Stimulated activated CD4-positive, alpha-beta T cell treated with anti-CD3 and anti-CD28 coated beads, TNF-alpha, amount 100 ng/mL, for 4 hours (primary cell): Measurements from ENCODE around the gene KRTAP10-1.
"Not testable (repeated sequence)": the region's sequence is repeated elsewhere in the genome, so short reads cannot be mapped to it uniquely, and the experiment has no call there.

Experiments used
- DNase-seq, 3 experiments: peaks; one replicate each; pipeline ENCODE4 v3.0.0-alpha.2; 2020; ENCODE audit warnings: low read depth in 3 of 3

Gene KRTAP10-1

GRCh38 chr21:44571296-44571695 lies 31.3 kb upstream of the KRTAP10-1 start:
- no peak for DNase-seq

- no peak for DNase-seq
Observed at GRCh38 chr21:44569861-44570517, 30.0 kb upstream of the KRTAP10-1 start.

GRCh38 chr21:44568667-44569556 lies 28.9 kb upstream of the KRTAP10-1 start:
- no peak for DNase-seq

GRCh38 chr21:44568261-44568660 lies 28.3 kb upstream of the KRTAP10-1 start:
- no peak for DNase-seq

GRCh38 chr21:44567481-44568171 lies 27.6 kb upstream of the KRTAP10-1 start:
- no peak for DNase-seq

- no peak for DNase-seq
Observed at GRCh38 chr21:44566403-44566802, 26.4 kb upstream of the KRTAP10-1 start.

- no peak for DNase-seq
Observed at GRCh38 chr21:44564886-44565598, 25.0 kb upstream of the KRTAP10-1 start.

- no peak for DNase-seq
Observed at GRCh38 chr21:44564099-44564498, 24.1 kb upstream of the KRTAP10-1 start.

- no peak for DNase-seq
Observed at GRCh38 chr21:44558695-44559094, 18.7 kb upstream of the KRTAP10-1 start, which contains the start of gene KRTAP10-3. KRTAP10-3 (minus strand) TSS chr21:44558795; CDS start chr21:44558715, 80 bp downstream.

- DNase-seq, result not testable (repeated sequence)
Observed at GRCh38 chr21:44558329-44558675, 18.3 kb upstream of the KRTAP10-1 start.

- no peak for DNase-seq
Observed at GRCh38 chr21:44557491-44558328, 17.7 kb upstream of the KRTAP10-1 start.

- no peak for DNase-seq
Observed at GRCh38 chr21:44556879-44557278, 16.9 kb upstream of the KRTAP10-1 start.

GRCh38 chr21:44555200-44555875 lies 15.3 kb upstream of the KRTAP10-1 start:
- no peak for DNase-seq

GRCh38 chr21:44552681-44553080 lies 12.7 kb upstream of the KRTAP10-1 start:
- no peak for DNase-seq

GRCh38 chr21:44552136-44552535 lies 12.1 kb upstream of the KRTAP10-1 start:
- no peak for DNase-seq

GRCh38 chr21:44551340-44551961 lies 11.5 kb upstream of the KRTAP10-1 start, which contains the start of gene KRTAP10-2:
KRTAP10-2 (minus strand) TSS chr21:44551505; CDS start chr21:44551458, 47 bp downstream.
- DNase-seq, result no peak

GRCh38 chr21:44550807-44551206 lies 10.8 kb upstream of the KRTAP10-1 start:
- no peak for DNase-seq

GRCh38 chr21:44550285-44550684 lies 10.3 kb upstream of the KRTAP10-1 start:
- DNase-seq, result not testable (repeated sequence)

GRCh38 chr21:44549525-44550211 lies 9.7 kb upstream of the KRTAP10-1 start:
- no peak for DNase-seq
